ENCODE data around the gene WARS2. TPM values are rescaled to one million over a fixed set of nuclear protein-coding genes. Genes with fewer than 3 reads are reported as not detected.

Gene WARS2
- total RNA-seq, 4 donors from 2014 or later = 4.6 to 18.6 (median 10.3) TPM

GRCh38 chr1:119034359-119034758 is 106.1 kb downstream of the WARS2 start:
- intact Hi-C loops (cut with DNase I; ENCODE audit: low total_unique reads) (no loop called here), in situ Hi-C loops (cut with MboI; ENCODE audit: low pct_ligation_motif_present in 1 of 4, low pct_unique_long_range_greater_than_20kb in 1 of 4, low sequenced_read_pairs in 3 of 4) (no loop called here)
- Histone ChIP-seq H3K9me3 (no peaks in the 10 kb centered on the region), H3K27me3 (no peaks in the 10 kb centered on the region), H3K27ac (no peak overlapping the region), H3K4me3 (no peak overlapping the region), H3K4me1 (no peaks in the 10 kb centered on the region), H3K36me3 (peaks cover 0 to 5% (median 0%) of the 10 kb centered on the region in 4 donors)
- DNase-seq = no peak
- TF ChIP-seq EP300 (IDR thresholded peaks at IDR 0.05; ENCODE audit: low read depth) (no peak), POLR2AphosphoS5 (IDR thresholded peaks at IDR 0.05) (no peak), POLR2A (IDR thresholded peaks at IDR 0.05) (no peak), CTCF (IDR thresholded peaks at IDR 0.05) (no peak)

GRCh38 chr1:119032986-119033385 is 107.5 kb downstream of the WARS2 start:
- 96 to 97% methylated on average over 5 to 22 of the region's 22 CpGs for WGBS, 2 donors (ENCODE audit: low coverage in 1 of 2)
- H3K27me3 ChIP-seq = no peaks in the 10 kb centered on the region
- H3K9me3 ChIP-seq = no peaks in the 10 kb centered on the region
- H3K4me3 ChIP-seq = no peak overlapping the region
- no peak overlapping the region for H3K27ac ChIP-seq
- TF ChIP-seq CTCF (IDR thresholded peaks at IDR 0.05) (no peak), EP300 (IDR thresholded peaks at IDR 0.05; ENCODE audit: low read depth) (no peak), POLR2AphosphoS5 (IDR thresholded peaks at IDR 0.05) (no peak)
- intact Hi-C loops (cut with DNase I; ENCODE audit: low total_unique reads) (no loop called here), in situ Hi-C loops (cut with MboI; ENCODE audit: low pct_ligation_motif_present in 1 of 4, low pct_unique_long_range_greater_than_20kb in 1 of 4, low sequenced_read_pairs in 3 of 4) (no loop called here)
- peaks cover 0 to 5% (median 0%) of the 10 kb centered on the region in 4 donors for H3K36me3 ChIP-seq
- no peaks in the 10 kb centered on the region for H3K4me1 ChIP-seq
- DNase-seq = no peak

- peaks cover 0 to under 1% (median 0%) of the 10 kb centered on the region in 4 donors for H3K36me3 ChIP-seq
Observed at GRCh38 chr1:119027759-119028158, 112.7 kb downstream of the WARS2 start.

GRCh38 chr1:119026956-119027355 is 113.5 kb downstream of the WARS2 start:
- H3K36me3 ChIP-seq = no peaks in the 10 kb centered on the region
- in situ Hi-C loops (cut with MboI; ENCODE audit: low pct_ligation_motif_present in 1 of 4, low pct_unique_long_range_greater_than_20kb in 1 of 4, low sequenced_read_pairs in 3 of 4) = no loop called here
- 82 to 86% methylated on average over 3 to 5 of the region's 5 CpGs for WGBS, 2 donors (ENCODE audit: low coverage in 1 of 2)
- intact Hi-C loops (cut with DNase I; ENCODE audit: low total_unique reads) = no loop called here
- TF ChIP-seq POLR2AphosphoS5 (IDR thresholded peaks at IDR 0.05) = no peak
- TF ChIP-seq EP300 (IDR thresholded peaks at IDR 0.05; ENCODE audit: low read depth) = no peak
- no peak for TF ChIP-seq POLR2A (IDR thresholded peaks at IDR 0.05)
- TF ChIP-seq CTCF (IDR thresholded peaks at IDR 0.05) = no peak
- no peak overlapping the region for H3K4me3 ChIP-seq
- no peaks in the 10 kb centered on the region for H3K9me3 ChIP-seq
- H3K4me1 ChIP-seq = no peaks in the 10 kb centered on the region
- DNase-seq = no peak
- H3K27me3 ChIP-seq = no peaks in the 10 kb centered on the region
- no peak overlapping the region for H3K27ac ChIP-seq

More at GRCh38 chr1:119027759-119028158, 112.7 kb downstream of the WARS2 start:
- Histone ChIP-seq H3K9me3 (no peaks in the 10 kb centered on the region), H3K4me1 (no peaks in the 10 kb centered on the region), H3K4me3 (no peak overlapping the region), H3K27ac (no peak overlapping the region), H3K27me3 (no peaks in the 10 kb centered on the region)
- DNase-seq = no peak
- 29 to 64% methylated on average over 1 of the region's 1 CpG for WGBS, 2 donors (ENCODE audit: low coverage in 1 of 2)
- intact Hi-C loops (cut with DNase I; ENCODE audit: low total_unique reads) = no loop called here
- in situ Hi-C loops (cut with MboI; ENCODE audit: low pct_ligation_motif_present in 1 of 4, low pct_unique_long_range_greater_than_20kb in 1 of 4, low sequenced_read_pairs in 3 of 4) = no loop called here
- no peak for TF ChIP-seq CTCF (IDR thresholded peaks at IDR 0.05)
- no peak for TF ChIP-seq POLR2AphosphoS5 (IDR thresholded peaks at IDR 0.05)
- TF ChIP-seq POLR2A (IDR thresholded peaks at IDR 0.05) = no peak
- TF ChIP-seq EP300 (IDR thresholded peaks at IDR 0.05; ENCODE audit: low read depth) = no peak
